ENCODE data around the gene TMC8. TPM values are rescaled to one million over a fixed set of nuclear protein-coding genes. Genes with fewer than 3 reads are reported as not detected.
A peak's percentile ranks its signal among the peaks of the same experiment; 100 is the strongest.

TMC8 gene
- polyA plus RNA-seq, 1 experiment, result not detected

- peak within 1 kb of the TSS; percentile 63 for H3K4me3 ChIP-seq (ENCODE audit: low read depth, low read length)
- ChIA-PET POLR2A (interaction anchor here (0.6 kb wide), 1 partner anchor 229 kb away, joined by 21 read pairs; the partner anchor contains the start of gene TNRC6C), CTCF (interaction anchor here (0.9 to 3.7 kb wide), 8 partner anchors 11 to 235 kb away, joined by 3 to 35 read pairs (median 5); no protein-coding TSS in a partner anchor)
- peak; percentile 78 for DNase-seq (ENCODE audit: low read depth)
- H3K36me3 ChIP-seq (ENCODE audit: control insufficient read depth, insufficient read depth, low read length), result peaks cover 3% of the 10 kb centered on the region; the same call in 1 of the 2 replicates
- H3K27me3 ChIP-seq (ENCODE audit: control insufficient read depth, insufficient read depth, low read length), result no peaks in the 10 kb centered on the region
- peak; percentile 91 for TF ChIP-seq CTCF (IDR thresholded peaks at IDR 0.05; ENCODE audit: insufficient read depth, low read depth, low read length)
These were observed 56.4 kb downstream of the TMC8 start, which contains the start of the genes AFMID and TK1 for GRCh38 chr17:78186692-78187595. AFMID (plus strand) TSS chr17:78187362; CDS start chr17:78187371, 9 bp downstream. TK1 (minus strand) TSS chr17:78187052; CDS start chr17:78186994, 58 bp downstream.

Other genes starting within 250 kb of the TMC8 start
- gene TNRC6C, start 172.1 kb upstream of the TMC8 start, polyA plus RNA-seq (2011; rRNA removed), result 0.91 and 1.7 TPM in 2 replicates
- 0.17 and 0.26 TPM in 2 replicates for gene TMC6, start 2.0 kb upstream of the TMC8 start, polyA plus RNA-seq (2011; rRNA removed)
- not detected in 2 replicates for gene C17orf99, start 15.6 kb downstream of the TMC8 start, polyA plus RNA-seq (2011; rRNA removed)
- 95.6 and 135 TPM in 2 replicates for gene SYNGR2, start 37.8 kb downstream of the TMC8 start, polyA plus RNA-seq (2011; rRNA removed)
- gene TK1, start 56.3 kb downstream of the TMC8 start, polyA plus RNA-seq (2011; rRNA removed), result 62.5 and 130 TPM in 2 replicates
- 28.0 and 32.1 TPM in 2 replicates for gene AFMID, start 56.6 kb downstream of the TMC8 start, polyA plus RNA-seq (2011; rRNA removed)
- gene BIRC5, start 83.5 kb downstream of the TMC8 start, polyA plus RNA-seq (2011; rRNA removed), result 24.8 and 30.7 TPM in 2 replicates
- not detected in 2 replicates for gene TMEM235, start 100.9 kb downstream of the TMC8 start, polyA plus RNA-seq (2011; rRNA removed)
- gene SOCS3, start 229.3 kb downstream of the TMC8 start, polyA plus RNA-seq (2011; rRNA removed), result 18.9 and 26.4 TPM in 2 replicates
- 26.7 and 37.7 TPM in 2 replicates for gene PGS1, start 247.9 kb downstream of the TMC8 start, polyA plus RNA-seq (2011; rRNA removed)

Measured in BJ (cell line).